OCI-LY3 (cell line): ENCODE data around the gene SPSB1.

ENCODE experiments used
- EZH2phosphoT487 ChIP-seq: fragments of 200-600 bp; shearing (Covaris generic); IDR thresholded peaks from 2 replicates; pipeline ENCODE4 v1.6.1; 2018; ENCODE audit warnings: antibody characterized with exemption, mixed run types, low read depth
- TF ChIP-seq, protein P1 (sequence below): fragments of 200-600, 300-600 bp; sonication (generic); IDR thresholded peaks from 2 replicates; pipeline ENCODE4 v1.5.1; 2014; ENCODE audit warnings: antibody characterized with exemption, low read length, low read depth

DNA sequence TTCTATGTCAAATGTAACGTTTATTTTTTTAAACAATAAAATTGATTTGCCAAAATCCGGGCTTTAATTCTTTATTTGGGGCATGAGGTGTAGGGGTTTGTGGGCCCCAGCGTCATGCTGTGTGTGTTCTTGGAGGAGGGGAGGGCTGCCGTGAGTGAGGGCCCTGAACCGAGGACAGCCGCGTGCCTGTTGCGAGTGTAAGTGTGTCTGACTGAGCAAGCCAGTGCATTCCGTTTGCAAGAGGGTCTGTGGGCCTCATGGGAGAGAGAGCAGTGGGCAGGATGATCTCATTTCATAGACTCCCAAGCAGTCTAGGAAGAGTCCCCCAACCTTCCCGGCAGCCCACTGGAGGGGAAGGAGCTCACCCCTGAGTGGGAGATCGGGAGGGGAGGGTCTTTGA, 21.4 kb upstream of the SPSB1 start:
- TF ChIP-seq, protein P1, sequence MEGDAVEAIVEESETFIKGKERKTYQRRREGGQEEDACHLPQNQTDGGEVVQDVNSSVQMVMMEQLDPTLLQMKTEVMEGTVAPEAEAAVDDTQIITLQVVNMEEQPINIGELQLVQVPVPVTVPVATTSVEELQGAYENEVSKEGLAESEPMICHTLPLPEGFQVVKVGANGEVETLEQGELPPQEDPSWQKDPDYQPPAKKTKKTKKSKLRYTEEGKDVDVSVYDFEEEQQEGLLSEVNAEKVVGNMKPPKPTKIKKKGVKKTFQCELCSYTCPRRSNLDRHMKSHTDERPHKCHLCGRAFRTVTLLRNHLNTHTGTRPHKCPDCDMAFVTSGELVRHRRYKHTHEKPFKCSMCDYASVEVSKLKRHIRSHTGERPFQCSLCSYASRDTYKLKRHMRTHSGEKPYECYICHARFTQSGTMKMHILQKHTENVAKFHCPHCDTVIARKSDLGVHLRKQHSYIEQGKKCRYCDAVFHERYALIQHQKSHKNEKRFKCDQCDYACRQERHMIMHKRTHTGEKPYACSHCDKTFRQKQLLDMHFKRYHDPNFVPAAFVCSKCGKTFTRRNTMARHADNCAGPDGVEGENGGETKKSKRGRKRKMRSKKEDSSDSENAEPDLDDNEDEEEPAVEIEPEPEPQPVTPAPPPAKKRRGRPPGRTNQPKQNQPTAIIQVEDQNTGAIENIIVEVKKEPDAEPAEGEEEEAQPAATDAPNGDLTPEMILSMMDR: no peak
- TF ChIP-seq EZH2phosphoT487: no peak
